ENCODE results near the gene CNTNAP2.

- no peak for TF ChIP-seq CTCF (IDR thresholded peaks at IDR 0.05; ENCODE audit: insufficient read depth, low read length, poor library complexity, severe bottlenecking)
- TF ChIP-seq EZH2phosphoT487 (conservative IDR thresholded peaks at IDR 0.05; ENCODE audit: low read length), result no peak
Observed at GRCh38 chr7:146861701-146862100, 745.1 kb downstream of the CNTNAP2 start.
